Endodermal cell (in vitro differentiated cells): ENCODE results near the gene ZNF19. TPM values are rescaled to one million over a fixed set of nuclear protein-coding genes. Genes with fewer than 3 reads are reported as not detected.
A peak's percentile ranks its signal among the peaks of the same experiment; 100 is the strongest.

Source experiments
- DNase-seq: peaks from one replicate; pipeline ENCODE4 v3.0.0-alpha.2; 2017
- H3K27ac ChIP-seq: 2 replicates; pipeline ENCODE4 v1.5.1; 2013; ENCODE audit warnings: mild to moderate bottlenecking, low read depth, low read length, moderate library complexity
- H3K27me3 ChIP-seq: 2 replicates; pipeline ENCODE4 v1.6.1; 2013; ENCODE audit warnings: mild to moderate bottlenecking, low read length, moderate library complexity; ENCODE audit not compliant: insufficient read depth, control insufficient read depth, poor library complexity, severe bottlenecking
- H3K36me3 ChIP-seq: 2 replicates; pipeline ENCODE4 v1.7.0; 2013; ENCODE audit warnings: mild to moderate bottlenecking, low read length, moderate library complexity; ENCODE audit not compliant: control insufficient read depth, insufficient read depth
- H3K4me1 ChIP-seq: one replicate; pipeline ENCODE4 v1.7.0; 2013; ENCODE audit warnings: low read length; ENCODE audit not compliant: control insufficient read depth, insufficient read depth
- H3K4me3 ChIP-seq: 2 replicates; pipeline ENCODE4 v1.5.1; 2013; ENCODE audit warnings: mild to moderate bottlenecking, low read length, moderate library complexity
- H3K9ac ChIP-seq: 2 replicates; pipeline ENCODE4 v1.6.1; 2013; ENCODE audit warnings: mild to moderate bottlenecking, low read length, moderate library complexity; ENCODE audit not compliant: poor library complexity, severe bottlenecking; ENCODE audit errors: extremely low read depth
- H3K9me3 ChIP-seq: 2 replicates; pipeline ENCODE4 v1.6.1; 2013; ENCODE audit warnings: mild to moderate bottlenecking, low read length, moderate library complexity; ENCODE audit not compliant: control insufficient read depth
- H3K27ac Mint-ChIP-seq: 2 replicates; pipeline ENCODE4 v1.8.0; 2020; ENCODE audit warnings: mixed read lengths
- H3K27me3 Mint-ChIP-seq: 2 replicates; pipeline ENCODE4 v1.8.0; 2021; ENCODE audit warnings: mild to moderate bottlenecking, mixed read lengths; ENCODE audit not compliant: insufficient read depth
- H3K36me3 Mint-ChIP-seq: 2 replicates; pipeline ENCODE4 v1.8.0; 2020; ENCODE audit warnings: low read depth, mixed read lengths
- H3K4me1 Mint-ChIP-seq: 2 replicates; pipeline ENCODE4 v1.8.0; 2020; ENCODE audit warnings: mixed read lengths
- H3K4me3 Mint-ChIP-seq: 2 replicates; pipeline ENCODE4 v1.8.0; 2020; ENCODE audit warnings: mild to moderate bottlenecking, moderate library complexity, mixed read lengths
- H3K9me3 Mint-ChIP-seq: 2 replicates; pipeline ENCODE4 v1.8.0; 2020; ENCODE audit warnings: mild to moderate bottlenecking, mixed read lengths
- WGBS, 2 experiments: methylation state at CpG; one replicate each; pipeline versions ENCODE4 v1.1.5 to v1.1.7; 2013; ENCODE audit warnings: missing lambda C conversion rate in 2 of 2, mixed read lengths in 1 of 2; ENCODE audit not compliant: insufficient coverage in 1 of 2, insufficient read length in 1 of 2; 5-methylcytosine and 5-hydroxymethylcytosine counted together
- total RNA-seq, 2 donors: library from RNA; stranded (reverse); fragmentation: NEBNext Ultra II Directional in 1 of 2; extraction: Animal tissue kit (Norgen Biotek cat#: 25700) in 1 of 2; gene quantifications; 2 replicates in 1 of 2; 3 replicates in 1 of 2; pipeline ENCODE4 v1.2.1, GENCODE V29; 2021
- TF ChIP-seq, protein P1 (sequence below): fragments of 200-600 bp; sonication (generic); conservative IDR thresholded peaks from 2 replicates; pipeline ENCODE4 v1.5.0; 2021; ENCODE audit warnings: antibody characterized with exemption, mild to moderate bottlenecking

Gene ZNF19
- total RNA-seq, 2 donors from 2014 or later, result 5.8 to 8.5 TPM

GRCh38 chr16:71426880-71427615 lies 62.1 kb downstream of the ZNF19 start:
- WGBS, 2 experiments, result 65 to 67% methylated on average over 9 to 12 of the region's 12 CpGs
- no peaks in the 10 kb centered on the region for H3K36me3 ChIP-seq
- Mint-ChIP-seq H3K27me3 (peaks cover 58% of the 10 kb centered on the region), H3K9me3 (no peaks in the 10 kb centered on the region), H3K27ac (peak overlapping the region; percentile 73), H3K36me3 (no peaks in the 10 kb centered on the region), H3K4me1 (peaks cover 10% of the 10 kb centered on the region), H3K4me3 (peak overlapping the region; percentile 76)
- peaks cover 28% of the 10 kb centered on the region for H3K27me3 ChIP-seq
- H3K9me3 ChIP-seq, result no peaks in the 10 kb centered on the region
- no peak overlapping the region for H3K27ac ChIP-seq
- TF ChIP-seq, protein P1, sequence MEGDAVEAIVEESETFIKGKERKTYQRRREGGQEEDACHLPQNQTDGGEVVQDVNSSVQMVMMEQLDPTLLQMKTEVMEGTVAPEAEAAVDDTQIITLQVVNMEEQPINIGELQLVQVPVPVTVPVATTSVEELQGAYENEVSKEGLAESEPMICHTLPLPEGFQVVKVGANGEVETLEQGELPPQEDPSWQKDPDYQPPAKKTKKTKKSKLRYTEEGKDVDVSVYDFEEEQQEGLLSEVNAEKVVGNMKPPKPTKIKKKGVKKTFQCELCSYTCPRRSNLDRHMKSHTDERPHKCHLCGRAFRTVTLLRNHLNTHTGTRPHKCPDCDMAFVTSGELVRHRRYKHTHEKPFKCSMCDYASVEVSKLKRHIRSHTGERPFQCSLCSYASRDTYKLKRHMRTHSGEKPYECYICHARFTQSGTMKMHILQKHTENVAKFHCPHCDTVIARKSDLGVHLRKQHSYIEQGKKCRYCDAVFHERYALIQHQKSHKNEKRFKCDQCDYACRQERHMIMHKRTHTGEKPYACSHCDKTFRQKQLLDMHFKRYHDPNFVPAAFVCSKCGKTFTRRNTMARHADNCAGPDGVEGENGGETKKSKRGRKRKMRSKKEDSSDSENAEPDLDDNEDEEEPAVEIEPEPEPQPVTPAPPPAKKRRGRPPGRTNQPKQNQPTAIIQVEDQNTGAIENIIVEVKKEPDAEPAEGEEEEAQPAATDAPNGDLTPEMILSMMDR, result no peak
- no peak overlapping the region for H3K4me3 ChIP-seq
- peaks cover 15% of the 10 kb centered on the region for H3K4me1 ChIP-seq
- H3K9ac ChIP-seq, result no peak overlapping the region
- DNase-seq, result no peak

- Mint-ChIP-seq H3K36me3 (no peaks in the 10 kb centered on the region), H3K4me3 (peak overlapping the region; percentile 76), H3K4me1 (peaks cover 10% of the 10 kb centered on the region), H3K9me3 (no peaks in the 10 kb centered on the region), H3K27me3 (peaks cover 53% of the 10 kb centered on the region), H3K27ac (peak overlapping the region; percentile 80)
- 1% methylated on average over 17 to 48 of the region's 48 CpGs for WGBS, 2 experiments
- peak overlapping the region; percentile 76 for H3K4me3 ChIP-seq
- DNase-seq, result peak; percentile 98
- peaks cover 28% of the 10 kb centered on the region for H3K27me3 ChIP-seq
- TF ChIP-seq, protein P1, result no peak
- H3K27ac ChIP-seq, result no peak overlapping the region
- H3K9ac ChIP-seq, result no peak overlapping the region
- H3K9me3 ChIP-seq, result no peaks in the 10 kb centered on the region
- no peaks in the 10 kb centered on the region for H3K36me3 ChIP-seq
- H3K4me1 ChIP-seq, result peaks cover 12% of the 10 kb centered on the region
Observed at GRCh38 chr16:71426069-71426879, 62.9 kb downstream of the ZNF19 start.

- Histone ChIP-seq H3K36me3 (no peaks in the 10 kb centered on the region), H3K27me3 (peaks cover 28% of the 10 kb centered on the region), H3K4me3 (peak overlapping the region; percentile 76), H3K9me3 (no peaks in the 10 kb centered on the region), H3K4me1 (peaks cover 7% of the 10 kb centered on the region), H3K9ac (no peak overlapping the region), H3K27ac (no peak overlapping the region)
- Mint-ChIP-seq H3K36me3 (no peaks in the 10 kb centered on the region), H3K27ac (peak overlapping the region; percentile 80), H3K9me3 (no peaks in the 10 kb centered on the region), H3K4me3 (peak overlapping the region; percentile 76), H3K27me3 (peaks cover 51% of the 10 kb centered on the region), H3K4me1 (peaks cover 8% of the 10 kb centered on the region)
- DNase-seq, result no peak
- TF ChIP-seq, protein P1, result no peak
- WGBS, 2 experiments, result 2 to 6% methylated on average over 6 to 18 of the region's 18 CpGs
Observed at GRCh38 chr16:71425746-71426068, 63.4 kb downstream of the ZNF19 start.
